Fibroblast of lung (primary cell): ENCODE measurements around the gene MICOS13. TPM values are rescaled to one million over a fixed set of nuclear protein-coding genes. Genes with fewer than 3 reads are reported as not detected.

Experiments used
- DNase-seq, 2 donors: peaks; one replicate each; pipeline versions ENCODE4 v3.0.0 to v3.0.0-alpha.2; 2010; ENCODE audit warnings: low read depth in 2 of 2
- H2AFZ ChIP-seq: 2 replicates; pipeline ENCODE4 v1.5.1; 2012; ENCODE audit warnings: low read length, control low read depth, inconsistent platforms
- H3K27ac ChIP-seq: 2 replicates; pipeline ENCODE4 v1.5.1; 2011; ENCODE audit warnings: low read length, control low read depth; ENCODE audit not compliant: insufficient read depth
- H3K27me3 ChIP-seq: 2 replicates; pipeline ENCODE4 v1.5.1; 2011; ENCODE audit warnings: mild to moderate bottlenecking, low read length; ENCODE audit not compliant: control insufficient read depth, insufficient read depth
- H3K36me3 ChIP-seq: 2 replicates; pipeline ENCODE4 v1.5.1; 2011; ENCODE audit warnings: low read length; ENCODE audit not compliant: control insufficient read depth, insufficient read depth
- H3K4me1 ChIP-seq: 2 replicates; pipeline ENCODE4 v1.5.1; 2011; ENCODE audit warnings: low read length; ENCODE audit not compliant: control insufficient read depth, insufficient read depth; ENCODE audit errors: extremely low read depth
- H3K4me2 ChIP-seq: 2 replicates; pipeline ENCODE4 v1.5.1; 2011; ENCODE audit warnings: low read length, control low read depth; ENCODE audit not compliant: insufficient read depth; ENCODE audit errors: extremely low read depth
- H3K4me3 ChIP-seq, 4 experiments: fragments of 200-600 bp in 1 of 4; sonication (generic) in 1 of 4; replicated peaks in 1 of 4; 2 replicates each; pipeline ENCODE4 v1.5.1; 2011 to 2016; ENCODE audit warnings: low read length in 4 of 4, low read depth in 3 of 4, mild to moderate bottlenecking in 3 of 4, control low read depth in 2 of 4, inconsistent platforms in 1 of 4, mixed read lengths in 1 of 4; ENCODE audit not compliant: insufficient read depth in 1 of 4; ENCODE audit errors: control extremely low read depth in 1 of 4
- H3K79me2 ChIP-seq: 2 replicates; pipeline ENCODE4 v1.5.1; 2012; ENCODE audit warnings: mild to moderate bottlenecking, low read length, inconsistent platforms; ENCODE audit not compliant: control insufficient read depth, insufficient read depth
- H3K9ac ChIP-seq: 2 replicates; pipeline ENCODE4 v1.5.1; 2011; ENCODE audit warnings: mild to moderate bottlenecking, low read length, control low read depth; ENCODE audit not compliant: insufficient read depth
- H3K9me3 ChIP-seq: 2 replicates; pipeline ENCODE4 v1.5.1; 2012; ENCODE audit warnings: low read depth, low read length; ENCODE audit not compliant: control insufficient read depth, insufficient read depth
- H4K20me1 ChIP-seq: 2 replicates; pipeline ENCODE4 v1.5.1; 2011; ENCODE audit warnings: low read length; ENCODE audit not compliant: control insufficient read depth, insufficient read depth; ENCODE audit errors: extremely low read depth
- CTCF ChIP-seq, 2 donors: IDR thresholded peaks in 1 of 2; conservative IDR thresholded peaks in 1 of 2; 1 replicate in 1 of 2; 2 replicates in 1 of 2; pipeline ENCODE4 v1.5.1; 2011 to 2012; ENCODE audit warnings: low read length in 2 of 2, control low read depth in 1 of 2, inconsistent platforms in 1 of 2, low read depth in 1 of 2, mild to moderate bottlenecking in 1 of 2
- EZH2 ChIP-seq: IDR thresholded peaks from 2 replicates; pipeline ENCODE4 v1.5.1; 2012; ENCODE audit warnings: low read length, control low read depth, mild to moderate bottlenecking; ENCODE audit errors: missing control alignments
- polyA plus RNA-seq, 2 donors: library from polyadenylated mRNA; depleted of rRNA in 1 of 2; stranded (reverse) in 1 of 2; unstranded in 1 of 2; fragments of >200 nt; gene quantifications; 2 replicates each; pipeline ENCODE4 v1.2.1, GENCODE V29; 2011 to 2012; ENCODE audit warnings: missing spikeins in 1 of 2
- total RNA-seq: library from RNA; depleted of rRNA; stranded (reverse); fragments of >200 nt; gene quantifications from 2 replicates; pipeline ENCODE4 v1.2.1, GENCODE V29; 2014

MICOS13 gene
- total and polyA plus RNA-seq, 2 donors (not counting 1 experiment from before 2014, with no cell fraction given), result 20.8 to 73.5 TPM

- Histone ChIP-seq H4K20me1 (peaks cover 2% of the 10 kb centered on the region), H3K27ac (no peak overlapping the region), H2AFZ (no peak overlapping the region), H3K36me3 (peaks cover 38% of the 10 kb centered on the region), H3K4me2 (no peak overlapping the region), H3K27me3 (no peaks in the 10 kb centered on the region), H3K4me3 (no peak overlapping the region), H3K4me1 (no peaks in the 10 kb centered on the region), H3K9me3 (no peaks in the 10 kb centered on the region), H3K9ac (no peak overlapping the region), H3K79me2 (peaks cover 8% of the 10 kb centered on the region)
- DNase-seq, result no peak
- TF ChIP-seq EZH2 (no peak), CTCF (conservative IDR thresholded peaks at IDR 0.05 in 1 of 2, IDR thresholded peaks at IDR 0.05 in 1 of 2; ENCODE audit: low read depth in 1 of 2, low read length in 2 of 2) (no peak)
Measured at GRCh38 chr19:5651361-5651760, 29.0 kb downstream of the MICOS13 start.

- TF ChIP-seq CTCF (conservative IDR thresholded peaks at IDR 0.05 in 1 of 2, IDR thresholded peaks at IDR 0.05 in 1 of 2; ENCODE audit: low read depth in 1 of 2, low read length in 2 of 2) (no peak), EZH2 (no peak)
- H3K79me2 ChIP-seq, result peaks cover 31% of the 10 kb centered on the region
- H3K4me2 ChIP-seq, result no peak overlapping the region
- H4K20me1 ChIP-seq, result peaks cover 7% of the 10 kb centered on the region
- H3K9ac ChIP-seq, result no peak overlapping the region
- H3K9me3 ChIP-seq, result no peaks in the 10 kb centered on the region
- peaks cover 41% of the 10 kb centered on the region for H3K36me3 ChIP-seq
- DNase-seq, result no peak
- no peak overlapping the region for H2AFZ ChIP-seq
- no peak overlapping the region for H3K4me3 ChIP-seq
- peaks cover under 1% of the 10 kb centered on the region for H3K4me1 ChIP-seq
- no peaks in the 10 kb centered on the region for H3K27me3 ChIP-seq
- H3K27ac ChIP-seq, result no peak overlapping the region
Measured at GRCh38 chr19:5648464-5648863, 31.9 kb downstream of the MICOS13 start.

DNA sequence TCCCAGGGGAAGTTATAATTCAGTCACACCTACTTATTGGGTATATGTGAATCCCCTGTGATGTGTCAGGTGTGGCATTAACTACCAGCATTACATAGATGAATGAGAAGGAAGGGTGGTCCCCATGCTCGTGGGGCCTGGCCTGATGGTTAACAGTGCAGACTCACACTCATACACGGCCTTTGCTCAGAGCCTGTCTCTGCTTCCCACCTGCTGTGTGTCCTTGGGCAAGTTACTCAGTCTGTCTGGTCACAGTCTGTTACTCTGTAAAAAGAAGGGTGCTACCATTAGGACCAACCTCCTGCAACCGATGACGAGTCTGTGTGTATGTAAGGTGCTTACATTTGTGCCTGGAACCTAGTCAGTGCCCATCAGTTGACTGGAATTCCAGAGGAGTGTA lies 33.6 kb downstream of the MICOS13 start:
- H3K27ac ChIP-seq, result no peak overlapping the region
- peaks cover 7% of the 10 kb centered on the region for H4K20me1 ChIP-seq
- H3K27me3 ChIP-seq, result no peaks in the 10 kb centered on the region
- DNase-seq, result no peak
- TF ChIP-seq EZH2 (no peak), CTCF (conservative IDR thresholded peaks at IDR 0.05 in 1 of 2, IDR thresholded peaks at IDR 0.05 in 1 of 2; ENCODE audit: low read depth in 1 of 2, low read length in 2 of 2) (no peak)
- no peaks in the 10 kb centered on the region for H3K9me3 ChIP-seq
- H3K36me3 ChIP-seq, result peaks cover 36% of the 10 kb centered on the region
- H3K9ac ChIP-seq, result no peak overlapping the region
- H2AFZ ChIP-seq, result no peak overlapping the region
- no peak overlapping the region for H3K4me2 ChIP-seq
- peaks cover 48% of the 10 kb centered on the region for H3K79me2 ChIP-seq
- peaks cover 4% of the 10 kb centered on the region for H3K4me1 ChIP-seq
- no peak overlapping the region for H3K4me3 ChIP-seq
